HG03558 (cell line): ENCODE measurements around the gene CA5B.
"Not testable (repeated sequence)": the region's sequence is repeated elsewhere in the genome, so short reads cannot be mapped to it uniquely, and the experiment has no call there.

ENCODE experiments used
- ATAC-seq: cut with Tn5 transposase; IDR thresholded peaks from one replicate; pipeline ENCODE4 v1.9.1; 2021; ENCODE audit warnings: moderate number of reproducible peaks; ENCODE audit not compliant: unreplicated experiment; ENCODE audit errors: extremely low read depth

The CA5B gene

GRCh38 chrX:15747626-15748173 is 9.6 kb downstream of the CA5B start:
- ATAC-seq = no peak

- ATAC-seq = no peak
These were observed 10.8 kb downstream of the CA5B start for GRCh38 chrX:15748841-15749240.

- peak; percentile 52 for ATAC-seq
These were observed 11.9 kb downstream of the CA5B start for GRCh38 chrX:15749642-15750610.

- no peak for ATAC-seq
These were observed 12.6 kb downstream of the CA5B start for GRCh38 chrX:15750611-15751154.

- ATAC-seq = no peak
These were observed 13.2 kb downstream of the CA5B start for GRCh38 chrX:15751155-15751819.

GRCh38 chrX:15755091-15755490 is 17.0 kb downstream of the CA5B start:
- ATAC-seq = no peak

GRCh38 chrX:15758140-15758539 is 20.1 kb downstream of the CA5B start:
- no peak for ATAC-seq

GRCh38 chrX:15759886-15760285 is 21.8 kb downstream of the CA5B start:
- ATAC-seq = not testable (repeated sequence)

- no peak for ATAC-seq
These were observed 23.6 kb downstream of the CA5B start for GRCh38 chrX:15761564-15762191.

GRCh38 chrX:15769300-15769954 is 31.4 kb downstream of the CA5B start:
- no peak for ATAC-seq

- peak; percentile 50 for ATAC-seq
These were observed 44.1 kb downstream of the CA5B start for GRCh38 chrX:15781961-15782699.

GRCh38 chrX:15785176-15785750 is 47.2 kb downstream of the CA5B start:
- no peak for ATAC-seq

- no peak for ATAC-seq
These were observed 48.8 kb downstream of the CA5B start for GRCh38 chrX:15786915-15787314.

GRCh38 chrX:15789979-15790768 is 52.1 kb downstream of the CA5B start, which contains the start of gene ZRSR2:
Gene ZRSR2 (plus strand): TSS chrX:15790484. CDS start chrX:15790496, 12 bp downstream.
- ATAC-seq = peak; percentile 84

GRCh38 chrX:15790769-15791290 is 52.8 kb downstream of the CA5B start:
- peak; percentile 1 for ATAC-seq

- no peak for ATAC-seq
These were observed 59.6 kb downstream of the CA5B start for GRCh38 chrX:15797707-15798106.

GRCh38 chrX:15804563-15804962 is 66.5 kb downstream of the CA5B start:
- ATAC-seq = no peak

GRCh38 chrX:15808254-15808653 is 70.2 kb downstream of the CA5B start:
- no peak for ATAC-seq
